ENCODE results near the gene SLC35A5. TPM values are rescaled to one million over a fixed set of nuclear protein-coding genes. Genes with fewer than 3 reads are reported as not detected.

SLC35A5 gene
- polyA plus RNA-seq, 5 donors: 48.3 to 76.4 (median 62.5) TPM

- DNase-seq: no peak
Measured at GRCh38 chr3:112619295-112619694, 57.5 kb downstream of the SLC35A5 start.

- no peak for DNase-seq
Measured at GRCh38 chr3:112623213-112623612, 61.4 kb downstream of the SLC35A5 start.

DNA sequence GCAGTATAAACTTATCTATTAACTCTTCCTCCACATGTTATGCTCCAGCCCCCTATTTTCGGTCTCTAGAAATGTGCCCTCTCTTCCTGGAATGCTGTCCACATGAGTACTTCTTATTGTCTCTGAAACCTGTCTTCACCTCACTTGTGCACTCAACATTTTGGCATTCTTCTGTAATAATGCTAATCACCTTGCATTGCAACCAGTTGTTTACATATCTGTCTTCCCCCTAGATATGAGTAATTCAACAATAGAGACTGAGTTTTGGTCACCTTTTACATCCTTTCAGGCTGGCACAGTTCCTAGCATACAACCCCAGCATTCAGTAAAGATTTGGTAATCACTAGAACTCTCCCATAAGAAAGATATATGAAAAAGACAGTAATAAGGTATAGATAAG is 61.9 kb downstream of the SLC35A5 start:
- DNase-seq: no peak

- no peak for DNase-seq
Measured at GRCh38 chr3:112627419-112627818, 65.6 kb downstream of the SLC35A5 start.

DNA sequence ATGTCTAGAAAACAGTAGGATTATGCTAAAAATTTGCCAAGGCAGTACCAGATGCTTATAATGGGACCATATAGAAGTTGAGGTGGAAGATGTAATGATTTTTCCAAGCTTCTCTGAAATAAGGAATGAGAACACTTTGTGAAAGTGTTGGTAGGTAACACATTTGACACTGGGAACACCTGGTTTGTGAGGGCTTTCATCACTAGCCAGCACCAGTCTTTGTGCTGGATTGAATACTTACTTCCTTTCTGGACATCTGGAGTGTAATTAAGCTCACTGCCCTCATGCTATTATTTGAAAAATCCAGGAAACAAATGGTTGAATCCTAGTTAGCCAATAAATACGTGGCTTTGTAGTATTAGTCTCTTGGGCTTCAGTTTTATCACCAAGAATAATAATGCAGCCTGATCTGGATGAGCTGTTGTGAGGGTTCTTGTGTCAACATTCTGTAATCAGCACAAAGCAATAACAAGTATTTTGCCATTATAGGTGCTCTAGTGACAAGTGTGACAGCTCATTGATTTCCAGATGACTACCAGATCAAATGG is 66.1 kb downstream of the SLC35A5 start:
- no peak for DNase-seq

DNA sequence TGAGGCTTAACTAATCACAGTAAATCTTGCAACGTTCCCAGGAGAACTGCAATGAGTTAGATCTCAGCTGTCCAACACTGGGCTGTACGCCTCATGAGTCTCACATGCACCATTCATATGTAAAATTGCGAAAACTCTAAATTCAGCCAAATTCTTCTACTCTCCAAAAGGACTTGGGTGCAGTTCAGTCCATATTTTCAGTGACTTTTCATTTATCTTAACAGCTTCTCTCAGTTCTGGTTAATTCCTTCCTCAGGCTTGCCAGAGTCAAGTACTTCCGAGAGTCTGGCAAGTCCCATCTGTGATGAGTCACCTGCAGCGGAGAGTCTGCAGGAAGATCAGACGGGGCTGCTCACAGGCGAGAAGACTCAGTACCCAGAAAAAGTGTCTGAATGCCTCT is 67.6 kb downstream of the SLC35A5 start:
- DNase-seq: no peak

DNA sequence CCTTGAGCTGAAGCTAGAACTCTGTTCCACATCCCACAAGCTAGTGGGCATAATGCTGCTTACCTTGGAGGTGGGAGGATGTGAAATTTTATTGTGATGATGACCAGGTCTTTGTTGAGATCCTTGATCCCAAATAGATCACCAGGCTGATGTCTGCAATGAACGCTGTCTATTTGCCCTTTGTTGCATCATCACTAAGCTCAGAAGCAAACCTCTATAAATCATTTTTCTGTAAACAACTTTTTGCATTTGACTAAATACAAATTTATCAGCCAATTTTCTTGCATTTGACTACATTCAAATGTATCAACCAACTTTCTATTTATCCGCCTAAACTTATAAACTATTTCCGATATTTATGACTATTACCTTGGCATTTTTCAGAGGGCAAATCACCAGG is 69.4 kb downstream of the SLC35A5 start:
- DNase-seq: no peak

- no peak for DNase-seq
Measured at GRCh38 chr3:112632596-112632995, 70.8 kb downstream of the SLC35A5 start.

DNA sequence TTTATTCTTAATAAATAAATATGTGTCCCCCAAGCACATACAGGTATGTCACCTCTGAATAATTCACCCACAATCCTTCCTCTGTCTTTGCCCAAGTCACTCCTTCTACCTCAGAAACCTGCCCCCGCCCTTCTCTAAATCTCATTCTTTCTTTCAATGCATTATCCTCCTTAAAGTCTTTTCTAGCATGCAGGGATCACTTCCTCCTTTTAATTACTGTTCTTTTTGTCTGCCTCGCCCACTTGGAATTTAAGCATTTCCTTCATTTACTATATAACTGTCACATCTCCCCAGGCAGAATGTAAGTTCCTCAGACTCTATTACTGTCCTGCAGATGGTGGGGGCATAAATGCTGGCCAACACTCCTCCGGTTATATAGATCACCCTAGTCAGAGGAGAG is 71.3 kb downstream of the SLC35A5 start:
- no peak for DNase-seq

DNA sequence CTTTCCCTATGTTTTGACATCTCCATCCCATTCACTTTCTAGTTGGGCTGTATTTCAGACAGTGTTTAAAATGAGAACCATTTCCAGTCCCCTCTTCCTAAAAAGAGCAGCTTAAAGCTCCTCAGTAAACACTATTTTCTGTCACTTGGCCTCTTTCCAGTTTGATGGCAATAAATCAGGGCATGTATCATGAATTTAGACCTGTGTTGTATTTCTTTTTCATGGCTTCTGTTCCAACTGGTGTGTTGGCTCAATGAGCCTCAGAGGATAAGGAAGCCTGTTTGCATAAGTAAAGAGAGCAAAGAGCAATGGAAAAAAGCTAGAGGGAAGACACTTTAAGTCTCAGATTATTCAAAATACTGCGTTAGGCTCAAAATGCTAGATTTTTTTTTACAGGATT is 71.9 kb downstream of the SLC35A5 start:
- no peak for DNase-seq

GRCh38 chr3:112634786-112635541 is 73.1 kb downstream of the SLC35A5 start:
- no peak for DNase-seq

Other genes starting within 250 kb of the SLC35A5 start
- 10 to 100 TPM; 44.0 to 60.2 (median 56.4) TPM for gene CD200, start 228.9 kb upstream of the SLC35A5 start, polyA plus RNA-seq (ENCODE audit: insufficient read depth in 1 of 5, insufficient read length in 5 of 5, low replicate concordance in 1 of 5)
- under 1 TPM; 0.31 to 0.81 (median 0.45) TPM for gene BTLA, start 62.6 kb upstream of the SLC35A5 start, polyA plus RNA-seq (ENCODE audit: insufficient read depth in 1 of 5, insufficient read length in 5 of 5, low replicate concordance in 1 of 5)
- gene ATG3, start 83 bp upstream of the SLC35A5 start, polyA plus RNA-seq (ENCODE audit: insufficient read depth in 1 of 5, insufficient read length in 5 of 5, low replicate concordance in 1 of 5): 10 to 100 TPM; 37.4 to 48.8 (median 42.9) TPM
- gene CCDC80, start 79.1 kb downstream of the SLC35A5 start, polyA plus RNA-seq (ENCODE audit: insufficient read depth in 1 of 5, insufficient read length in 5 of 5, low replicate concordance in 1 of 5): 100 to 1,000 TPM in 1 of 5 donors, 10 to 100 TPM in 4; 30.1 to 103 (median 68.1) TPM